Colonic mucosa (tissue), 4 donors: ENCODE measurements around the gene LRG1. TPM values are rescaled to one million over a fixed set of nuclear protein-coding genes. Genes with fewer than 3 reads are reported as not detected.

Source experiments
- DNase-seq: peaks from one replicate; pipeline ENCODE4 v3.0.0-alpha.2; 2020
- H3K27ac ChIP-seq: fragments of 200-600 bp; one replicate; pipeline ENCODE4 v1.8.0; 2021
- H3K27me3 ChIP-seq: fragments of 200-600 bp; one replicate; pipeline ENCODE4 v1.8.0; 2021
- H3K36me3 ChIP-seq: fragments of 200-600 bp; one replicate; pipeline ENCODE4 v1.8.0; 2021
- H3K4me1 ChIP-seq: fragments of 200-600 bp; one replicate; pipeline ENCODE4 v1.8.0; 2021; ENCODE audit warnings: mild to moderate bottlenecking
- H3K4me3 ChIP-seq: fragments of 200-600 bp; one replicate; pipeline ENCODE4 v1.8.0; 2021
- H3K9ac ChIP-seq, 2 donors: one replicate each; pipeline ENCODE4 v1.7.0; 2013; ENCODE audit warnings: control low read depth in 2 of 2, low read depth in 2 of 2, low read length in 2 of 2
- H3K9me3 ChIP-seq: fragments of 200-600 bp; one replicate; pipeline ENCODE4 v1.8.0; 2021
- CTCF ChIP-seq: fragments of 200-600 bp; IDR thresholded peaks from one replicate; pipeline ENCODE4 v1.8.0; 2022; ENCODE audit warnings: antibody characterized with exemption, mild to moderate bottlenecking
- intact Hi-C: fragments of 100-400 bp; cut with DNase I; formaldehyde crosslinking; loops from one replicate; pipeline ENCODE4 v1.14.1; 2022
- total RNA-seq, 2 donors: library from RNA; stranded (reverse); fragmentation: NEBNext Ultra II Directional in 1 of 2; extraction: Animal tissue kit (Norgen Biotek cat#: 25700) in 1 of 2; gene quantifications; one replicate each; pipeline ENCODE4 v1.2.1, GENCODE V29; 2021
- donor health status: healthy.
- donor health status: DM: no; HTN: no; CAD: no.
- donor health status: DM: no; HTN: no; CAD: no.

The LRG1 gene
- total RNA-seq, 2 donors from 2014 or later = 24.4 to 26.0 TPM

- no peaks in the 10 kb centered on the region for H3K27me3 ChIP-seq
- H3K9me3 ChIP-seq = no peaks in the 10 kb centered on the region
- TF ChIP-seq CTCF = no peak
- H3K36me3 ChIP-seq = no peaks in the 10 kb centered on the region
- H3K4me1 ChIP-seq = no peaks in the 10 kb centered on the region
- intact Hi-C loops = no loop called here
- H3K9ac ChIP-seq = no peak overlapping the region
- no peak overlapping the region for H3K4me3 ChIP-seq
- no peak for DNase-seq
- no peak overlapping the region for H3K27ac ChIP-seq
Observed at GRCh38 chr19:4516939-4517300, 22.9 kb downstream of the LRG1 start.

GRCh38 chr19:4516199-4516938 is 23.5 kb downstream of the LRG1 start:
- no peak for DNase-seq
- Histone ChIP-seq H3K4me3 (no peak overlapping the region), H3K27me3 (no peaks in the 10 kb centered on the region), H3K9me3 (no peaks in the 10 kb centered on the region), H3K9ac (no peak overlapping the region), H3K4me1 (no peaks in the 10 kb centered on the region), H3K36me3 (no peaks in the 10 kb centered on the region), H3K27ac (no peak overlapping the region)
- intact Hi-C loops = no loop called here
- no peak for TF ChIP-seq CTCF

GRCh38 chr19:4515732-4516131 is 24.1 kb downstream of the LRG1 start:
- Histone ChIP-seq H3K9ac (no peak overlapping the region), H3K4me1 (no peaks in the 10 kb centered on the region), H3K27me3 (no peaks in the 10 kb centered on the region), H3K4me3 (no peak overlapping the region), H3K27ac (no peak overlapping the region), H3K9me3 (no peaks in the 10 kb centered on the region), H3K36me3 (no peaks in the 10 kb centered on the region)
- intact Hi-C loops = no loop called here
- TF ChIP-seq CTCF = no peak
- no peak for DNase-seq

GRCh38 chr19:4513248-4513647 is 26.6 kb downstream of the LRG1 start:
- Histone ChIP-seq H3K9me3 (no peaks in the 10 kb centered on the region), H3K4me3 (no peak overlapping the region), H3K4me1 (no peaks in the 10 kb centered on the region), H3K9ac (no peak overlapping the region), H3K36me3 (no peaks in the 10 kb centered on the region), H3K27ac (no peak overlapping the region), H3K27me3 (no peaks in the 10 kb centered on the region)
- DNase-seq = no peak
- no peak for TF ChIP-seq CTCF
- intact Hi-C loops = no loop called here

- Histone ChIP-seq H3K9ac (no peak overlapping the region), H3K27me3 (no peaks in the 10 kb centered on the region), H3K9me3 (no peaks in the 10 kb centered on the region), H3K4me3 (no peak overlapping the region), H3K4me1 (no peaks in the 10 kb centered on the region), H3K36me3 (no peaks in the 10 kb centered on the region), H3K27ac (no peak overlapping the region)
- intact Hi-C loops = no loop called here
- no peak for TF ChIP-seq CTCF
- no peak for DNase-seq
Observed at GRCh38 chr19:4512070-4512469, 27.8 kb downstream of the LRG1 start.
